ENCODE data around the gene SCAF1. TPM values are rescaled to one million over a fixed set of nuclear protein-coding genes. Genes with fewer than 3 reads are reported as not detected.

The SCAF1 gene
- total and polyA plus RNA-seq, 9 of the 15 experiments (the other 6 are each of a cell fraction or from before 2014, with no cell fraction given) = 0.20 to 79.0 (median 4.9) TPM

DNA sequence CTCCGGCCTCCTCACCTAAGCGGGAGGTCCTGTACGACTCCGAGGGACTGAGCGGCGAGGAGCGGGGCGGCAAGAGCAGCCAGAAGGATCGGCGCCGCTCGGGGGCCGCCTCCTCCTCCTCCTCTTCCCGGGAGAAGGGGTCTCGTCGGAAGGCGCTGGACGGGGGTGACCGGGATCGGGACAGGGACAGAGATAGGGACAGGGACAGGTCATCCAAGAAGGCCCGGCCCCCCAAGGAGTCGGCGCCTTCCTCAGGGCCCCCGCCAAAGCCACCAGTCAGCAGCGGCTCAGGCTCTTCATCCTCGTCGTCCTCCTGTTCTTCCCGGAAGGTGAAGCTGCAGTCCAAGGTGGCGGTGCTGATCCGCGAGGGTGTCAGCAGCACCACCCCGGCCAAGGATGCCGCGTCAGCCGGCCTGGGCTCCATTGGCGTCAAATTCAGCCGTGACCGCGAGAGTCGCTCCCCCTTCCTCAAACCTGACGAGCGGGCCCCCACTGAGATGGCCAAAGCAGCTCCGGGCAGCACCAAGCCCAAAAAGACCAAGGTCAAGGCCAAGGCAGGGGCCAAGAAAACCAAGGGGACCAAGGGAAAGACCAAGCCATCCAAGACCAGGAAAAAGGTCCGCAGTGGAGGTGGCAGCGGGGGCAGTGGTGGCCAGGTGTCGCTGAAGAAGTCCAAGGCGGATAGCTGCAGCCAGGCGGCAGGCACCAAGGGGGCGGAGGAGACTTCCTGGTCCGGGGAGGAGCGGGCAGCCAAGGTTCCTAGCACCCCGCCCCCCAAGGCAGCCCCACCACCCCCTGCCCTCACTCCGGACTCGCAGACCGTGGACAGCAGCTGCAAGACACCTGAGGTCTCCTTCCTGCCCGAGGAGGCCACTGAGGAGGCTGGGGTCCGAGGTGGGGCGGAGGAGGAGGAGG, 10.8 kb downstream of the SCAF1 start:
- Histone ChIP-seq H3K9me1 (ENCODE audit: control insufficient read depth, insufficient read depth, low read length) (no peaks in the 10 kb centered on the region), H3K4me2 (ENCODE audit: insufficient read depth, low read length) (no peak overlapping the region), H3K9me3 (replicated peaks; ENCODE audit: control insufficient read depth, insufficient read depth, low read depth, low read length) (no peaks in the 10 kb centered on the region; the same call in 1 of the 2 replicates), H3K4me1 (replicated peaks in 1 of 2; ENCODE audit: control insufficient read depth in 2 of 2, insufficient read depth in 2 of 2, low read length in 2 of 2) (peaks cover 0 to 10% of the 10 kb centered on the region in 2 experiments; a peak in 2 of 5 replicates), H3K4me3 (no peak overlapping the region), H3K27ac (ENCODE audit: extremely low read depth, low read depth, low read length) (no peak overlapping the region), H4K20me1 (replicated peaks; ENCODE audit: control insufficient read depth, insufficient read depth, low read length) (0 out of 2 replicates have a peak, but pooled peaks cover 4% of the 10 kb centered on the region), H3K27me3 (ENCODE audit: control insufficient read depth in 2 of 2, insufficient read depth in 2 of 2, low read length in 2 of 2) (no peaks in the 10 kb centered on the region), H3K9ac (ENCODE audit: insufficient read depth in 1 of 2, low read depth in 2 of 2, low read length in 2 of 2) (no peak overlapping the region), H3K79me2 (ENCODE audit: control insufficient read depth, insufficient read depth, low read length) (no peaks in the 10 kb centered on the region), H2AFZ (ENCODE audit: low read depth, low read length) (no peak overlapping the region), H3K36me3 (ENCODE audit: control insufficient read depth, insufficient read depth, low read length) (peaks cover 79% of the 10 kb centered on the region; the same call in 2 of the 3 replicates)
- in situ Hi-C loops (cut with MboI) = no loop called here
- DNase-seq (ENCODE audit: extremely low read depth in 1 of 4, low spot score in 3 of 4) = no peak
- TSS peak; percentile 34 for BruUV-seq (replicated peaks)
- CTCF ChIA-PET (ENCODE audit: low intra/inter-chr PET ratio) = no interaction called here
- no peak for FAIRE-seq
- WGBS (ENCODE audit: insufficient coverage, low coverage, missing lambda C conversion rate) = 98% methylated on average over 29 of the region's 58 CpGs
- ATAC-seq = no peak
- POLR2A ChIA-PET = interaction anchor here (0.7 to 4.3 kb wide), 2 partner anchors 10 to 259 kb away, joined by 3 to 27 read pairs; partner anchors contain the start of gene SCAF1
- no peak for TF ChIP-seq BRD9 (IDR thresholded peaks at IDR 0.05; ENCODE audit: low read depth, partially characterized antibody)
- TF ChIP-seq RBFOX2 (IDR thresholded peaks at IDR 0.05; ENCODE audit: low read depth, low read length) = peak; percentile 46
- no peak for TF ChIP-seq CHD1 (IDR thresholded peaks at IDR 0.05; ENCODE audit: low read length)
- TF ChIP-seq U2AF1 (optimal IDR thresholded peaks at IDR 0.05; ENCODE audit: low read depth, low read length) = no peak
- intact Hi-C loops (cut with micrococcal nuclease) = no loop called here

All from K562 (cell line).